Nephron (organoid): ENCODE results near the gene DNHD1.

Experiments
- H3K27ac Mint-ChIP-seq, 3 experiments: 2 replicates each; pipeline ENCODE4 v1.8.0; 2020; ENCODE audit warnings: mixed read lengths in 3 of 3, mild to moderate bottlenecking in 2 of 3, moderate library complexity in 1 of 3
- H3K27me3 Mint-ChIP-seq: 2 replicates; pipeline ENCODE4 v1.8.0; 2021; ENCODE audit warnings: low read depth, mild to moderate bottlenecking, moderate library complexity, mixed read lengths
- H3K36me3 Mint-ChIP-seq: 2 replicates; pipeline ENCODE4 v1.8.0; 2020; ENCODE audit warnings: low read depth, mixed read lengths
- H3K4me1 Mint-ChIP-seq: 2 replicates; pipeline ENCODE4 v1.8.0; 2020; ENCODE audit warnings: mixed read lengths
- H3K4me3 Mint-ChIP-seq, 3 experiments: 2 replicates each; pipeline ENCODE4 v1.8.0; 2020; ENCODE audit warnings: mild to moderate bottlenecking in 3 of 3, mixed read lengths in 3 of 3, moderate library complexity in 2 of 3
- H3K9me3 Mint-ChIP-seq: 2 replicates; pipeline ENCODE4 v1.8.0; 2020; ENCODE audit warnings: mixed read lengths
- CTCF ChIP-seq, 3 experiments: fragments of 200-600 bp; sonication (generic); IDR thresholded peaks; one replicate each; pipeline ENCODE4 v1.5.0; 2021; ENCODE audit warnings: antibody characterized with exemption in 3 of 3; ENCODE audit not compliant: unreplicated experiment in 3 of 3

DNHD1 gene

DNA sequence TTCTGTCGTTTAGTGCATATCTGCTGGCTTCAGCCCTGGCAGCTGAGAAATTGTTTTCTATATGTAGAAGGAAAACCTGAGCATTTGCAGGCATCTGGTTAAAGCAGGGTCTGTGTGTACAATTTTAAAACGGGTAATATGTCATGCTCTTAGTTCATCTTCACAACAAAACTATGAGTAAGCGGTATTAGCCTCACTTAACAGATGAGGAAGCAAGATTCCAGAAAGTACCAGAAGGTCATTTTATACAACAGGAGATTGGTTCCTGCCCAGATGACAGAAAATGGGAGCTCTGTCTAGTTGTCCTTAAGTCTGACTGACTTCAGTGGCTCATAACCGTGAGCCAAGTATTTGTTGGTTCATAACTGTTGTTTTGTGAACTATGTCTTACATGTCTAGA, 14.6 kb upstream of the DNHD1 start:
- Mint-ChIP-seq H3K4me3 (peak overlapping the region; percentile 98 to 100 (median 98)), H3K27ac (peak overlapping the region in 1 of 3 experiments; percentile 9)

DNA sequence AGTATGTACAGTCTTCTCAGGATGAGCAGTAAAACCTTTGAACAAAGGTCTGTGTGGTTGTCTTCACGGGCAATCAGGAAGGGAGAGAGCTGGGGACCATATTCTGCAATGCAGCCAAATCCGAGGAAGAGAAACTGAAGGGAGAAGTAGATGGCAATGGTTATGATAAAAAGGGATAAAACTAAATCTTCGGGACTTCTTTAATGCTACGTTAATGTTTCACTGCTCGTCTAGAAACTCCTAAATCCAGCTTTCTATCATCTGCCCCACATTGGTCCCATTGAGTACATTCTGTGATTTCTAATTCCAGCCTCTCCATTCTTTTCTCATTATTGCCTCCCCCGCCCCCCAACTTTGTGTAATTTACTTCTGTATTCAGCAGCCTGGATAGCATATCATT, 14.1 kb upstream of the DNHD1 start:
- TF ChIP-seq CTCF (IDR thresholded peaks at IDR 0.05; ENCODE audit: unreplicated experiment in 3 of 3): no peak
- peaks cover 38% of the 10 kb centered on the region for H3K4me1 Mint-ChIP-seq
- no peaks in the 10 kb centered on the region for H3K9me3 Mint-ChIP-seq
- H3K36me3 Mint-ChIP-seq: peaks cover 26% of the 10 kb centered on the region
- H3K27ac Mint-ChIP-seq: peak overlapping the region in 2 of 3 experiments; percentile 17 to 67
- no peaks in the 10 kb centered on the region for H3K27me3 Mint-ChIP-seq
- peak overlapping the region; percentile 98 to 100 (median 98) for H3K4me3 Mint-ChIP-seq

More for the DNA sequence above, 14.6 kb upstream of the DNHD1 start:
- no peak for TF ChIP-seq CTCF (IDR thresholded peaks at IDR 0.05; ENCODE audit: unreplicated experiment in 3 of 3)
- H3K27me3 Mint-ChIP-seq: no peaks in the 10 kb centered on the region
- H3K9me3 Mint-ChIP-seq: no peaks in the 10 kb centered on the region
- peaks cover 38% of the 10 kb centered on the region for H3K4me1 Mint-ChIP-seq
- H3K36me3 Mint-ChIP-seq: peaks cover 31% of the 10 kb centered on the region

- Mint-ChIP-seq H3K9me3 (no peaks in the 10 kb centered on the region), H3K27me3 (no peaks in the 10 kb centered on the region), H3K27ac (no peak overlapping the region), H3K36me3 (peaks cover 20% of the 10 kb centered on the region), H3K4me1 (peaks cover 21% of the 10 kb centered on the region), H3K4me3 (no peak overlapping the region)
- TF ChIP-seq CTCF (IDR thresholded peaks at IDR 0.05; ENCODE audit: unreplicated experiment in 3 of 3): no peak
Measured at GRCh38 chr11:6485661-6486060, 11.4 kb upstream of the DNHD1 start.

- H3K9me3 Mint-ChIP-seq: no peaks in the 10 kb centered on the region
- peaks cover 18% of the 10 kb centered on the region for H3K36me3 Mint-ChIP-seq
- no peak for TF ChIP-seq CTCF (IDR thresholded peaks at IDR 0.05; ENCODE audit: unreplicated experiment in 3 of 3)
- no peaks in the 10 kb centered on the region for H3K27me3 Mint-ChIP-seq
- H3K4me3 Mint-ChIP-seq: no peak overlapping the region
- no peak overlapping the region for H3K27ac Mint-ChIP-seq
- H3K4me1 Mint-ChIP-seq: peaks cover 16% of the 10 kb centered on the region
Measured at GRCh38 chr11:6486256-6486655, 10.8 kb upstream of the DNHD1 start.

GRCh38 chr11:6486938-6487337, 10.1 kb upstream of the DNHD1 start:
- H3K4me3 Mint-ChIP-seq: no peak overlapping the region
- H3K27ac Mint-ChIP-seq: no peak overlapping the region
- H3K27me3 Mint-ChIP-seq: no peaks in the 10 kb centered on the region
- peaks cover 13% of the 10 kb centered on the region for H3K4me1 Mint-ChIP-seq
- H3K9me3 Mint-ChIP-seq: no peaks in the 10 kb centered on the region
- TF ChIP-seq CTCF (IDR thresholded peaks at IDR 0.05; ENCODE audit: unreplicated experiment in 3 of 3): no peak
- peaks cover 16% of the 10 kb centered on the region for H3K36me3 Mint-ChIP-seq

DNA sequence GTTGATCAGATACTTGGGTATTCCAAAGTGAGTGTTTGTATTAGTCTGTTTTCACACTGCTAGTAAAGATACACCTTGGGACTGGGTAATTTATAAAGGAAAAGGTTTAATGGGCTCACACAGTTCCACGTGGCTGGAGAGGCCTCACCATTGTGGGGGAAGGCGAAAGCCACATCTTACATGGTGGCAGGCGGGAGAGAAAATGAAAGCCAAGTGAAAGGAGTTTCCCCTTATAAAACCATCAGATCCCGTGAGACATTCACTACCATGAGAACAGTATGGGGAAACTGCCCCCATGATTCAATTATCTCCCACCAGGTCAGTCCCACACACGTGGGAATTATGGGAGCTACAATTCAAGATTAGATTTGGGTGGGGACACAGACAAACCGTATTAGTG, 8.7 kb upstream of the DNHD1 start:
- peaks cover 3% of the 10 kb centered on the region for H3K4me1 Mint-ChIP-seq
- H3K4me3 Mint-ChIP-seq: no peak overlapping the region
- H3K27ac Mint-ChIP-seq: no peak overlapping the region
- H3K36me3 Mint-ChIP-seq: peaks cover 7% of the 10 kb centered on the region
- no peaks in the 10 kb centered on the region for H3K27me3 Mint-ChIP-seq
- no peaks in the 10 kb centered on the region for H3K9me3 Mint-ChIP-seq
- TF ChIP-seq CTCF (IDR thresholded peaks at IDR 0.05; ENCODE audit: unreplicated experiment in 3 of 3): no peak
